ENCODE data around the gene ZPR1.

Gene ZPR1

GRCh38 chr11:116750070-116750718 is 37.6 kb downstream of the ZPR1 start:
- no peak for DNase-seq (ENCODE audit: low spot score)

- DNase-seq (ENCODE audit: low spot score) = no peak
Observed at GRCh38 chr11:116742104-116742503, 45.7 kb downstream of the ZPR1 start.

DNA sequence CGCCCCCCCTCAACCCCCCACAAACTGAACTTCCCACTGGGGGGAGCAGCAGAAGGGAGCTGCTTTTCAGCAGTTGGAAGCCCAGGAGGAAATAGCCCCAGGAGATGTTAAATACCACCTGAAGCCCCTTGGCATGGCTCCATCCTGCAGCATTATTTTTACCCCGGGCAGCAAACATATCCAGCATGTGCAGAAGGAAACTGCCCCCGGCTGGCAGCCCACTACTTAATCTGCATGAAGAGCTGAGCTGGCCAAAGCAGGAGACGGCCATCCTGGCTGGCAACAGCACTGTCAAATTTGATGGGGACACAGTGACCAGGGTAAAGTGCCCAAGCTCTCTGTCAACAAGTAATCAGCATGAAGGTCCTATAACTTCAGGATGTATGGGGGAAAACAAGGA is 47.1 kb downstream of the ZPR1 start:
- no peak for DNase-seq (ENCODE audit: low spot score)

DNA sequence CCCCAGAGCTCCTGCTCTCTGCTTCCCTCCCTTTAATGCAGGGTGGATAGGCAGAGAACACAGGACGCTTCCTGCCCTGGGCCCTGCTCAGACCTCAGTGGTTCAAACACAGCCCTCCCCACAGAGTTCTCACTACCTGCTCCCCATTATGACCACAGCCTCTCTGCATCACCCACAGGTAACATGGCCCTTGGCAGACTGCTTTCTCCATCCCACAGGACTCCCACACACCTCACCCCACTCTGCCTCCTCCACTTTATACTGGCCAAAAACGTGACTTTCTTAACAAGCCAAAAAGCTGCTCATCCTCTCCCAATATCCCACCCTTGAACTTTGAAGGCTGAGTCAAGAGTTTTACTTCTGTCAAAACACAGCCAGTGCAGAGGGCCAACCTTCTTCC is 48.8 kb downstream of the ZPR1 start:
- no peak for DNase-seq (ENCODE audit: low spot score)

GRCh38 chr11:116736763-116737162 is 51.1 kb downstream of the ZPR1 start:
- DNase-seq (ENCODE audit: low spot score) = no peak

GRCh38 chr11:116733969-116734508 is 53.8 kb downstream of the ZPR1 start:
- DNase-seq (ENCODE audit: low spot score) = peak; percentile 33

GRCh38 chr11:116733043-116733755 is 54.6 kb downstream of the ZPR1 start:
- peak; percentile 33 for DNase-seq (ENCODE audit: low spot score)

DNA sequence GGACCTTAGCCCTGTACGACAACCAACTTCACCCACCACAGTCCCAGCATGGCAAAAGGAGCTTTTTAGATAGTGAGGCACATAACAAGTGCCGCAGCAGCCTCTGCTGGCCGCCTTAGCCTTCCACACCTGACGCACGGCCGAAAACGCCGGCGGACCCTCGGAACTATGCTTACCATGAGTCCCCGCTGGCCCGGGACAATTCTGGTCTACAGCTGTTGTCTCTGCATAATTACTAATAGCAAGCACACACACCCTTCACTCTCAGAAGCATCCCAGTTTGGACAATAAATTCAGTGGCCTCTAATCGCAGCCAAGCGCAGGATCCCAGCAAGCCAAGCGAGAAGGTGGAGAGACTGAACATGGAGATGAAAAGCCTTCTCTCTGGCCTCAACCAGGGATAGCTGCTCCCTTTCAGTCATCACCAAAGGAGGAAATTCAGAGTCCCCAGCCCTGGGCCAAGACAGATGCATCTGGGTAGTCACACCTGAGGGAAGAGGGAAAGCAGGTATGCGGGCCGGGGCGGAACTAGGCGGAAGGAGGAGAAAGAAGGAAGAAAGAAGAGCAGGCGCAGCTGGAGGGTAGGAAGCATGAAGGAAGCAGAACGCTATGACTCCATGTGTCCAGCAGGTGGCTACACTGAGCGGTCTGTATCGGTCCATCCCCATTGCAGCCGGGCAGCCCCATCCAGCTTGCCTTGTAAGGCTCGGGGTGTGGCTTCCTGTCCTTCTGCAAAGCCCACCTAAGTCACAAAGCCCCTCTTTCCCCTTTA is 55.4 kb downstream of the ZPR1 start:
- peak; percentile 79 for DNase-seq (ENCODE audit: low spot score)

GRCh38 chr11:116731821-116732220 is 56.0 kb downstream of the ZPR1 start:
- DNase-seq (ENCODE audit: low spot score) = peak; percentile 45

GRCh38 chr11:116731097-116731761 is 56.6 kb downstream of the ZPR1 start:
- peak; percentile 85 for DNase-seq (ENCODE audit: low spot score)

DNA sequence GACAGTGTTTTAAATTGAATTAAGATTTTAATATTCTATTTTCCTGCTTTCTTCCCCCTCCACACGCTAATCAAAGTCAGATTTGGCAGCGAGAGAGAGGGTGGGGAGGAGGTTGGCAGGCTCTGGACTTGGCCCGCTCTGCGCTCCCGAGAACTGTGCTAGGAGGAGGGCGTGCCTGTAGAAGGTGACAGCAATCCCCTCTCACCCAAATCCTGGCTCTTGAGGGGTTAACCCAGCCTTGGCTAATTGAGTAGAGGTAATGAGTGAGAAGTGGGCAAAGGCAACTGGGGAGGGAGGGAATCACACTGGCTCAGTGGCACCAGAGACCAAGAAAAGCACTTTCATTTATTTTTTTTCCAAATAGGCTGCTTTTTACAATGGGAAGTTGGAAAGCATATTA is 57.2 kb downstream of the ZPR1 start:
- DNase-seq (ENCODE audit: low spot score) = peak; percentile 31

DNA sequence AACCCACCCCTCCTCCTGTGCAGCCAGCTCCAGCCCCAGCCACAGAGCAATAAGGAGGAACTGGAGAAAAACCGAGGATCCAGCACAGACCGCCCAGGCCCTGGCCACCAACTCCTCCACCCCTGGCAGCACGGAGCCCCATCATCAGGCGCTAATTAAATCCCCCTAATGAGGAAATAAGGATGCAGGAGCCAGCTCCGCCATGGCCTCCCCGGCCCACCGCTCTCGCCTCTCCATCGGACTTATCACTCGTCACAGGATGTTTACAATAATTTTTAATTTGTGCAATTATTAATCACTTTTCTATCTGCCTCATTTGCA is 57.6 kb downstream of the ZPR1 start:
- peak; percentile 40 for DNase-seq (ENCODE audit: low spot score)

- no peak for DNase-seq (ENCODE audit: low spot score)
Observed at GRCh38 chr11:116729501-116730240, 58.2 kb downstream of the ZPR1 start.

DNA sequence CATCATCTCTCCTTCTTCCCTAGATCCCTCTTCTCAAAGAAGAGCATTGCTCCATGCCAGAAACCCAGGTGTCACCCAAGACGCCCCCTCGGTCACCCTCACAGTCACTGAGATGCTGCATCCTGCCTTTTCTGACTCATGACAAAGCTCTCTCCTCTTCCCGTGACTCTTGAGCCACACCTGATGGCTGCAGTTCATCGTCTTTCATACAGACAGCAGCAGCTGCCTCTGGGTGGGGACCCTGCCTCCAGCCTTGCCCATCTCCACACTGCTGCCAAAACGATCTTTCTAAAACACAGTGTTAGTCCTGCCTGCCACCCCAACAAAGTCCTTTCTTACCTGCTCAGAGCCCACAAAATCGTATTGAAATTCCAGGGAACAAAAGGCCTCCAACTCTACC is 59.8 kb downstream of the ZPR1 start:
- no peak for DNase-seq (ENCODE audit: low spot score)

GRCh38 chr11:116725434-116726221 is 62.2 kb downstream of the ZPR1 start:
- no peak for DNase-seq (ENCODE audit: low spot score)

GRCh38 chr11:116724813-116725212 is 63.0 kb downstream of the ZPR1 start:
- DNase-seq (ENCODE audit: low spot score) = no peak

All from ecto neural progenitor cell (in vitro differentiated cells).